PC-9 (cell line): ENCODE measurements around the gene TMEM92. TPM values are rescaled to one million over a fixed set of nuclear protein-coding genes. Genes with fewer than 3 reads are reported as not detected.

Experiments used
- BruUV-seq: library from RNA; stranded (reverse); fragments of 400-500 nt; replicated peaks from 2 replicates; lab custom pipeline; 2021; lab: Mats Ljungman, UMichigan
- CTCF ChIA-PET: fragments of 300-600 bp; sonication (Branson Sonifier 250); formaldehyde crosslinking; loops from one replicate; lab custom pipeline; 2022; ENCODE audit warnings: antibody characterized with exemption; lab: Charles Lee
- POLR2A ChIA-PET: fragments of 300-600 bp; sonication (Branson Sonifier 250); formaldehyde crosslinking; loops from one replicate; lab custom pipeline; 2022; ENCODE audit warnings: antibody characterized with exemption; ENCODE audit not compliant: unreplicated experiment; lab: Charles Lee
- DNase-seq, 2 experiments: peaks; one replicate each; pipeline versions ENCODE4 v3.0.0 to v3.0.0-alpha.2; 2015 to 2022; ENCODE audit warnings: mixed read lengths in 1 of 2
- H2AFZ ChIP-seq: fragments of 200-600 bp; sonication (generic); 2 replicates; pipeline ENCODE4 v1.8.1; 2017; ENCODE audit warnings: antibody characterized with exemption
- H3F3A ChIP-seq: fragments of 200-600 bp; sonication (generic); 2 replicates; pipeline ENCODE4 v1.8.1; 2017; ENCODE audit warnings: antibody characterized with exemption, mild to moderate bottlenecking, low read depth; ENCODE audit not compliant: insufficient read depth
- H3K27ac ChIP-seq: fragments of 200-600 bp; sonication (generic); 2 replicates; pipeline ENCODE4 v1.6.1; 2016; ENCODE audit warnings: mixed run types
- H3K27me3 ChIP-seq: fragments of 200-600 bp; sonication (generic); 2 replicates; pipeline ENCODE4 v1.6.1; 2016; ENCODE audit warnings: low read depth, mixed run types; ENCODE audit not compliant: insufficient read depth
- H3K36me3 ChIP-seq: fragments of 200-600 bp; sonication (generic); 2 replicates; pipeline ENCODE4 v1.6.1; 2016; ENCODE audit warnings: low read depth, mixed run types
- H3K4me1 ChIP-seq: fragments of 200-600 bp; sonication (generic); replicated peaks from 2 replicates; pipeline ENCODE4 v1.6.1; 2016; ENCODE audit warnings: mixed run types; ENCODE audit not compliant: insufficient read depth
- H3K4me2 ChIP-seq: fragments of 200-600 bp; sonication (generic); 2 replicates; pipeline ENCODE4 v1.6.1; 2017; ENCODE audit warnings: mixed run types
- H3K4me3 ChIP-seq: fragments of 200-600 bp; sonication (generic); 2 replicates; pipeline ENCODE4 v1.6.1; 2016; ENCODE audit warnings: mixed run types
- H3K79me2 ChIP-seq: fragments of 200-600 bp; sonication (generic); 2 replicates; pipeline ENCODE4 v1.6.1; 2017; ENCODE audit warnings: low read depth, mixed run types
- H3K9me2 ChIP-seq: fragments of 200-600 bp; sonication (generic); 2 replicates; pipeline ENCODE4 v1.8.1; 2017; ENCODE audit warnings: mild to moderate bottlenecking; ENCODE audit not compliant: insufficient read depth
- H3K9me3 ChIP-seq: fragments of 200-600 bp; sonication (generic); 2 replicates; pipeline ENCODE4 v1.8.1; 2016; ENCODE audit warnings: low read depth; ENCODE audit not compliant: insufficient read depth
- H4K20me1 ChIP-seq: fragments of 200-600 bp; sonication (generic); 2 replicates; pipeline ENCODE4 v1.8.1; 2017; ENCODE audit not compliant: insufficient read depth
- EZH2 ChIP-seq: fragments of 200-600 bp; sonication (generic); IDR thresholded peaks from 2 replicates; pipeline ENCODE4 v1.8.0; 2017; ENCODE audit warnings: antibody characterized with exemption, low read depth
- intact Hi-C: fragments of 100-400 bp; cut with micrococcal nuclease; formaldehyde crosslinking; loops from one replicate; pipeline ENCODE4 v1.10.0; 2022; ENCODE audit not compliant: unreplicated experiment
- total RNA-seq: library from RNA; stranded (reverse); gene quantifications from 2 replicates; pipeline ENCODE4 v1.2.3, GENCODE V29; 2021
- TF ChIP-seq, protein P1 (sequence below): fragments of 200-600 bp; sonication (generic); conservative IDR thresholded peaks from 2 replicates; pipeline ENCODE4 v1.6.1; 2017; ENCODE audit warnings: mixed run types, antibody characterized with exemption, mild to moderate bottlenecking, moderate library complexity

TMEM92 gene
- total RNA-seq, 1 experiment from 2014 or later, result 16.6 TPM

DNA sequence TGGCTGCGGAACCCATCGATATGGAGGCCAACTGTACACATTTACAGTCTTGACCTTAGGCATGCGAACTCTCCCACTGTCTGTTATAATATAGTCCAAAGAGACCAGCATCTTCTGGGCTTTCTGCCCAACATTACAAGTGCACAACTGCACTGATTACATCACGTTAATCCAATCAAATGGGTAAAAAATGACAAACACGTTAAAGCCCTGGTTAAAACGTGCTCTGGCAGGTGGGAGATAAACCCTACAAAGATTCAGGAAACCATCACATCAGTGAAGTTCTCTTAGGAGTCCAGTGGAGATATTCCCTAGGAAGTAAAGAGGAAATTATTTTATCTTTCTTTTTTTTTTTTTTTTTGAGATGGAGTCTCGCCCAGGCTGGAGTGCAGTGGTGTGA is 48.0 kb downstream of the TMEM92 start:
- Histone ChIP-seq H3K36me3 (no peaks in the 10 kb centered on the region), H3K79me2 (no peaks in the 10 kb centered on the region), H3K4me1 (no peaks in the 10 kb centered on the region), H3K27ac (no peak overlapping the region), H2AFZ (no peak overlapping the region), H3F3A (no peaks in the 10 kb centered on the region), H3K9me2 (no peaks in the 10 kb centered on the region), H3K4me2 (no peak overlapping the region), H4K20me1 (no peaks in the 10 kb centered on the region), H3K9me3 (no peaks in the 10 kb centered on the region), H3K4me3 (no peak overlapping the region), H3K27me3 (peaks cover 7% of the 10 kb centered on the region; the same call in 1 of the 2 replicates)
- ChIA-PET POLR2A (no interaction called here), CTCF (no interaction called here)
- intact Hi-C loops, result no loop called here
- TF ChIP-seq, protein P1, sequence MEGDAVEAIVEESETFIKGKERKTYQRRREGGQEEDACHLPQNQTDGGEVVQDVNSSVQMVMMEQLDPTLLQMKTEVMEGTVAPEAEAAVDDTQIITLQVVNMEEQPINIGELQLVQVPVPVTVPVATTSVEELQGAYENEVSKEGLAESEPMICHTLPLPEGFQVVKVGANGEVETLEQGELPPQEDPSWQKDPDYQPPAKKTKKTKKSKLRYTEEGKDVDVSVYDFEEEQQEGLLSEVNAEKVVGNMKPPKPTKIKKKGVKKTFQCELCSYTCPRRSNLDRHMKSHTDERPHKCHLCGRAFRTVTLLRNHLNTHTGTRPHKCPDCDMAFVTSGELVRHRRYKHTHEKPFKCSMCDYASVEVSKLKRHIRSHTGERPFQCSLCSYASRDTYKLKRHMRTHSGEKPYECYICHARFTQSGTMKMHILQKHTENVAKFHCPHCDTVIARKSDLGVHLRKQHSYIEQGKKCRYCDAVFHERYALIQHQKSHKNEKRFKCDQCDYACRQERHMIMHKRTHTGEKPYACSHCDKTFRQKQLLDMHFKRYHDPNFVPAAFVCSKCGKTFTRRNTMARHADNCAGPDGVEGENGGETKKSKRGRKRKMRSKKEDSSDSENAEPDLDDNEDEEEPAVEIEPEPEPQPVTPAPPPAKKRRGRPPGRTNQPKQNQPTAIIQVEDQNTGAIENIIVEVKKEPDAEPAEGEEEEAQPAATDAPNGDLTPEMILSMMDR, result no peak
- no peak for TF ChIP-seq EZH2
- no TSS peak for BruUV-seq
- no peak for DNase-seq

DNA sequence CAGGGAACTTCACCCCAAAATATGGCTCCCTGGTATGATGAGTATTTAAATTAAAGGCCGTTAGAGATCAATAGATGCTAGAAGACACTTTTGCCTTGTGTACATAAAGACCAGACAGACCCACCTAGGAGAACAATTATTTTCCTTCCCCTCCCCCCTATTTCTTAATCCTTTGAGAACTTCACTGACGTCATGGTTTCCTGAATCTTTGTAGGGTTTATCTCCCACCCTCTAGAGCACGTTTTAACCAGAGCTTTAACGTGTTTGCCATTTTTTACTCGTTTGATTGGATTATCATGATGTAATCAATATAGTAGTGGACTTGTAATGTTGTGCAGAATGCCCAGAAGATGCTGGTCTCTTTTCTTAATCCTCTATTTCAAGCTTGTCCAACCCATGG is 48.8 kb downstream of the TMEM92 start:
- Histone ChIP-seq H3K4me2 (no peak overlapping the region), H3K4me3 (no peak overlapping the region), H3K9me2 (no peaks in the 10 kb centered on the region), H3F3A (no peaks in the 10 kb centered on the region), H3K36me3 (no peaks in the 10 kb centered on the region), H3K79me2 (no peaks in the 10 kb centered on the region), H3K27me3 (peaks cover 7% of the 10 kb centered on the region; the same call in 1 of the 2 replicates), H4K20me1 (no peaks in the 10 kb centered on the region), H3K9me3 (no peaks in the 10 kb centered on the region), H2AFZ (no peak overlapping the region), H3K4me1 (no peaks in the 10 kb centered on the region), H3K27ac (no peak overlapping the region)
- no peak for DNase-seq
- POLR2A ChIA-PET, result no interaction called here
- intact Hi-C loops, result no loop called here
- no peak for TF ChIP-seq EZH2
- TF ChIP-seq, protein P1, result no peak
- no TSS peak for BruUV-seq
- CTCF ChIA-PET, result no interaction called here

DNA sequence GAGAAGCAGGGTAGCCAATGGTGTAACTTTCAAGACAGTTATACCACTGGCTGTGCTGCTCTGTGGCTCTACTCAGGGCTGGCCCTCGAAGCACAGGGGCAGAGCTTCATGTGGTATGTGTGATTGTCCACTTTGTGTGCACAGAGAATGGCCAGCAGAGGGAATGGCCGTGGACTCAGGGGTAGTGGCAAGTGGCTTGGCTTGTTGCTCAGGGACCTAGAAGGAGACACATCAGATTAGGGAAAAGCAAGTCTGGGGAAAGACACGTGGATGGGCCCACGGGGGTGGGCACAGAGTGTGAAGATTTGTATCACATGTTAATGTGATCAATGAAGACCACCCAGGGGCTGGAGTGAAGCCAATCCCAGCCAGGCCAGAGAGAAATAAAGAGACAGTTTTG is 51.6 kb downstream of the TMEM92 start:
- H3K4me1 ChIP-seq, result no peaks in the 10 kb centered on the region
- no peak for TF ChIP-seq EZH2
- TF ChIP-seq, protein P1, result no peak
- no peak for DNase-seq
- H3K27me3 ChIP-seq, result no peaks in the 10 kb centered on the region
- no TSS peak for BruUV-seq
- H3K4me2 ChIP-seq, result no peak overlapping the region
- no peak overlapping the region for H2AFZ ChIP-seq
- H3K27ac ChIP-seq, result no peak overlapping the region
- H3K9me3 ChIP-seq, result no peaks in the 10 kb centered on the region
- H3K9me2 ChIP-seq, result no peaks in the 10 kb centered on the region
- ChIA-PET POLR2A (no interaction called here), CTCF (no interaction called here)
- intact Hi-C loops, result no loop called here
- H3F3A ChIP-seq, result no peaks in the 10 kb centered on the region
- H4K20me1 ChIP-seq, result no peaks in the 10 kb centered on the region
- H3K79me2 ChIP-seq, result no peaks in the 10 kb centered on the region
- no peaks in the 10 kb centered on the region for H3K36me3 ChIP-seq
- no peak overlapping the region for H3K4me3 ChIP-seq
